Aorta (tissue), 5 donors: ENCODE data around the gene LRP4. TPM values are rescaled to one million over a fixed set of nuclear protein-coding genes. Genes with fewer than 3 reads are reported as not detected.

Source experiments
- ATAC-seq: fragments of 200-7000 bp; cut with Tn5 transposase; one replicate; pipeline ENCODE4 v1.9.1; 2022; ENCODE audit warnings: moderate library complexity; ENCODE audit not compliant: low FRiP score
- DNase-seq, 2 donors: peaks; one replicate each; pipeline ENCODE4 v3.0.0-alpha.2; 2020
- H3K27ac ChIP-seq, 2 donors: one replicate each; pipeline ENCODE4 v1.5.1; 2013; ENCODE audit warnings: low read length in 2 of 2, mild to moderate bottlenecking in 2 of 2, moderate library complexity in 2 of 2, control low read depth in 1 of 2, inconsistent platforms in 1 of 2, low read depth in 1 of 2
- H3K27me3 ChIP-seq, 2 donors: one replicate each; pipeline ENCODE4 v1.6.1; 2013; ENCODE audit warnings: control low read depth in 1 of 2, low read length in 1 of 2, mild to moderate bottlenecking in 1 of 2, moderate library complexity in 1 of 2; ENCODE audit not compliant: insufficient read depth in 2 of 2, control insufficient read depth in 1 of 2
- H3K36me3 ChIP-seq, 2 donors: one replicate each; pipeline ENCODE4 v1.6.1; 2013; ENCODE audit warnings: control low read depth in 1 of 2, low read length in 1 of 2, mild to moderate bottlenecking in 1 of 2; ENCODE audit not compliant: insufficient read depth in 2 of 2, control insufficient read depth in 1 of 2
- H3K4me1 ChIP-seq, 2 donors: one replicate each; pipeline ENCODE4 v1.6.1; 2013; ENCODE audit warnings: low read length in 2 of 2, control low read depth in 1 of 2, mild to moderate bottlenecking in 1 of 2, moderate library complexity in 1 of 2; ENCODE audit not compliant: insufficient read depth in 2 of 2, control insufficient read depth in 1 of 2
- H3K4me3 ChIP-seq, 2 donors: one replicate each; pipeline ENCODE4 v1.5.1; 2013; ENCODE audit warnings: low read length in 2 of 2, control low read depth in 1 of 2, mild to moderate bottlenecking in 1 of 2
- H3K9me3 ChIP-seq: one replicate; pipeline ENCODE4 v1.6.1; 2013; ENCODE audit warnings: mild to moderate bottlenecking, low read length; ENCODE audit not compliant: control insufficient read depth
- WGBS, 2 donors: extraction: QIAGEN DNeasy Blood & Tissue Kit; methylation state at CpG; one replicate each; pipeline ENCODE4 v1.1.7; 2013; 5-methylcytosine and 5-hydroxymethylcytosine counted together
- intact Hi-C, 2 donors: fragments of 100-400 bp; cut with DNase I; formaldehyde crosslinking; loops; one replicate each; pipeline versions ENCODE4 v1.14.2 to v1.15.0; 2022
- polyA plus RNA-seq, 2 donors: library from polyadenylated mRNA; stranded (reverse); fragments of 200-250 nt; gene quantifications; one replicate each; pipeline ENCODE4 v1.2.3, GENCODE V29; 2013
- total RNA-seq, 2 donors: library from RNA; stranded (reverse); fragmentation: NEBNext Ultra II Directional; extraction: Animal tissue kit (Norgen Biotek cat#: 25700); gene quantifications; one replicate each; pipeline ENCODE4 v1.2.1, GENCODE V29; 2021
- donor health status: healthy with polysubstance abuse.
- donor health status: Bipolar disorder and iron deficiency.
- donor health status: DM: no; HTN: no; CAD: no.
- donor health status: DM: no; HTN: no; CAD: no.
- donor health status: DM: yes; HTN: yes; CAD: no.

Gene LRP4
- total and polyA plus RNA-seq, 4 donors, result 0.90 to 8.6 (median 3.1) TPM

- Histone ChIP-seq H3K36me3 (no peaks in the 10 kb centered on the region), H3K4me3 (no peak overlapping the region), H3K27me3 (no peaks in the 10 kb centered on the region), H3K9me3 (no peaks in the 10 kb centered on the region), H3K27ac (no peak overlapping the region), H3K4me1 (no peaks in the 10 kb centered on the region)
- DNase-seq (no peak), ATAC-seq (no peak)
- intact Hi-C loops, result loop anchor here in 1 of 2 donors (5.0 kb wide), 1 partner anchor 465 kb away; no protein-coding TSS in a partner anchor
- 93 to 97% methylated on average over 2 of the region's 2 CpGs for WGBS, 2 donors
These were observed 26.2 kb downstream of the LRP4 start for GRCh38 chr11:46892109-46892508.

DNA sequence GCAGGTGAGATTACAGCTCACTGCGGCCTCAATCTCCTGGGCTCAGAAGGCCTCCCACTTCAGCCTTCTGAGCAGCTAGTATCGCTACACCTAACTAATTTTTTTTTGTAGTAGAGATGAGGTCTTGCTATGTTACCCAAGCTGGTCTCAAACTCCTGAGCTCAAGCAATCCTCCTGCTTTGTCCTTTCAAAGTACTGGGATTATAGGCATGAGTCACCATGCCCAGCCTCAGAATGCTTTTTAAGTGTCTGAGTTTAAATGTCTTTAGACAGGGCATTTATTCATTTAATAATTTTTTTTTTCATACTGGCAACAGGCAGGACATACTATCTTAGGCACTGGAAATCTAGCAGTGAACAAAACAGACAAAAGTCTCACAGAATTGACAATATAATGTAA, 27.7 kb downstream of the LRP4 start:
- no peak overlapping the region for H3K4me3 ChIP-seq
- intact Hi-C loops, result loop anchor here in 1 of 2 donors (5.0 kb wide), 1 partner anchor 467 kb away; no protein-coding TSS in a partner anchor
- H3K9me3 ChIP-seq, result no peaks in the 10 kb centered on the region
- no peaks in the 10 kb centered on the region for H3K4me1 ChIP-seq
- no peak overlapping the region for H3K27ac ChIP-seq
- DNase-seq (no peak), ATAC-seq (no peak)
- 95 to 100% methylated on average over 2 of the region's 2 CpGs for WGBS, 2 donors
- H3K27me3 ChIP-seq, result no peaks in the 10 kb centered on the region
- H3K36me3 ChIP-seq, result no peaks in the 10 kb centered on the region

DNA sequence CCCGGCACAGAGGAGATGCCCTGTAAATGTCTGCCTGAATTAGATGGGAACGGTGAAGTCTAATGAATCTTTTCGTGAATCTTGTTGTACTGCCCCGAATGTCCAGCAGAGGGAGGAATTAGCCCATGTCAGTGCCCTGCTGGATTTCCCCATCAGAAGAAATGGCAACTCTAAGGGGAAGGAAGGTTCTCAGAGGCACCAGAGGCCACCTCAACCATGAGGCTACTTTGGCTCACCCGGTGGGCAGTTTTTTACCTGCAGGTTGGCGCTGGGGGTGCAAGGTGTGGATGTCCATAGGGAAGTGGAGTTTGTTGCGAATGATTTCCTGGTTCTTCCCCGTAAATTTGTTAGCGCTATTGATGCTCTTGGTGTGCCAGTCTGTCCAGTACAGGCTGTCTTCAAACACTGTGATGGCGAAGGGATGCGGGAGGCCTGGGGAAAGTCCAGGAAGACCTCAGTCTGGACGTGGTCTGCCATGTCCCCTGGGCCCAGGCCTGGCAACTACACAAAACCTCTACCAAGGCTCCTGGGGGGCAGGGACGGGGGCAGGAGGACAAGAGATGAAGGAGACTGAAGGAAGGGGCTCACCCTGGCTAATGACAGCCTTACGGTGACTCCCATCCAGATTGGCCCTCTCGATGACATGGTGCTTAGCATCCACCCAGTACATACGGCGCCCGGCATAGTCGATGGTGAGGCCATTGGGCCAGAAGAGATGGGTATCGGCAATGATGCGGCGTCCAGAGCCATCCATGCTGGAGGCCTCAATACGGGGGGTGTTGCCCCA, 28.5 kb downstream of the LRP4 start:
- DNase-seq (peak; percentile 66 to 73), ATAC-seq (peak; percentile 91)
- WGBS, 2 donors, result 62 to 64% methylated on average over 23 of the region's 23 CpGs

GRCh38 chr11:46889251-46889650, 29.1 kb downstream of the LRP4 start:
- DNase-seq (peak in 1 of 2 donors; percentile 65), ATAC-seq (no peak)
- H3K27me3 ChIP-seq, result no peaks in the 10 kb centered on the region
- intact Hi-C loops, result loop anchor here (2.0 to 10.0 kb wide), 3 partner anchors 264 to 466 kb away; partner anchors contain the start of gene MYBPC3 (in 1 of the 2)
- no peaks in the 10 kb centered on the region for H3K9me3 ChIP-seq
- no peak overlapping the region for H3K27ac ChIP-seq
- no peaks in the 10 kb centered on the region for H3K4me1 ChIP-seq
- WGBS, 2 donors, result 80 to 84% methylated on average over 7 of the region's 7 CpGs
- H3K4me3 ChIP-seq, result no peak overlapping the region
- no peaks in the 10 kb centered on the region for H3K36me3 ChIP-seq

More for the DNA sequence above, 28.5 kb downstream of the LRP4 start:
- Histone ChIP-seq H3K36me3 (no peaks in the 10 kb centered on the region), H3K4me3 (no peak overlapping the region), H3K27ac (no peak overlapping the region), H3K9me3 (no peaks in the 10 kb centered on the region), H3K4me1 (no peaks in the 10 kb centered on the region), H3K27me3 (no peaks in the 10 kb centered on the region)
- intact Hi-C loops, result loop anchor here (2.0 to 10.0 kb wide), 4 partner anchors 263 to 467 kb away; partner anchors contain the start of gene MYBPC3 (in 1 of the 2)

GRCh38 chr11:46888636-46889035, 29.7 kb downstream of the LRP4 start:
- no peak for ATAC-seq
- no peak overlapping the region for H3K4me3 ChIP-seq
- WGBS, 2 donors, result 88 to 90% methylated on average over 5 of the region's 5 CpGs
- peak in 1 of 2 donors; percentile 9 for DNase-seq
- intact Hi-C loops, result loop anchor here (2.0 to 10.0 kb wide), 3 partner anchors 264 to 466 kb away; partner anchors contain the start of gene MYBPC3 (in 1 of the 2)
- no peaks in the 10 kb centered on the region for H3K4me1 ChIP-seq
- H3K27ac ChIP-seq, result no peak overlapping the region
- H3K27me3 ChIP-seq, result no peaks in the 10 kb centered on the region
- H3K9me3 ChIP-seq, result no peaks in the 10 kb centered on the region
- no peaks in the 10 kb centered on the region for H3K36me3 ChIP-seq

DNA sequence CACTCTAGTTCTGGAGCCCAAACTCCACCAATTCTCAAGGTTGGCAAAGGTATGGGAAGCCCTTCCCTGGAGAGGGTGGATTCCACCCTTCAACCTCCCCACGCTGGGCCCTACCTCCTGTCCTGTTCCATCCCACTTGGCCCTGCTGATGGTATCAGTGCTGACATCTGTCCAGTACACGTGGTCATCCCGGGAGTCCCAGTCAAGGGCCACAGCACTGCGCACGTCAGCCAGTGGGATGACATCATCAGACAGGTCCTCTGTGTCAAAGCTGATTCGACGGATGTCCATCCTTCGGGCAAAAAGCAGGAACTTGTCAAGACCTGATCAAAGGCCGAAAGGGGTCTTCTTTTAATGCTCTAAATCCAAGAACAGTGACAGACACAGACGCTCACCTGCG, 32.1 kb downstream of the LRP4 start:
- Histone ChIP-seq H3K27ac (no peak overlapping the region), H3K9me3 (no peaks in the 10 kb centered on the region), H3K4me1 (no peaks in the 10 kb centered on the region), H3K27me3 (no peaks in the 10 kb centered on the region), H3K36me3 (no peaks in the 10 kb centered on the region), H3K4me3 (no peak overlapping the region)
- ATAC-seq (no peak), DNase-seq (peak in 1 of 2 donors; percentile 68)
- WGBS, 2 donors, result 92 to 93% methylated on average over 11 of the region's 11 CpGs
- intact Hi-C loops, result loop anchor here in 1 of 2 donors (5.0 to 10.0 kb wide), 2 partner anchors 271 to 469 kb away; partner anchors contain the start of gene MYBPC3

DNA sequence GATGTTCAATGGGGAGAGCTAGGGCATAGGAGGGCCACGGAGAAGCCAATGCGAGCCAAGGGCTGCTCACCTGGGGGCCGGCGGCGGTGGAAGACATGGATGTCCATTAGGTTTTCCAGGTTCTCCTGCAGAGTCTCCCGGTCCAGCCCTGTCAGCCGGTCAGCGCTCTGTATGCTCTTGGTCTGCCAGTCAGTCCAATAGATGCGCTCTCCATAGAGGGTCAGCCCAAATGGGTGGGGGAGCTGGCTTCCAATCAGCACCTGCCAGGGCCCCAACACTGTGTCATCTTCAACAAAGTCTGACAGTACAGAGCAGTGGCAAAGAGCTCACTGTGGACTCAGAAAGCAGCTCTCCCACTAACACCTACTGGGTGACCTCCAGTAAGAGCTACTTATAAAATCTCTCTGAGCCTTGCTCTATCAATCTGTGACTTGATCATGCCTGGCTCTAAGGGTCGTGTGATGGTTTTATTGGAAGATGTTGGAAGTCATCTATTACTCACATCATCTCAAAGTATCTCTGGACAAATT, 39.2 kb downstream of the LRP4 start:
- H3K4me3 ChIP-seq, result no peak overlapping the region
- no peaks in the 10 kb centered on the region for H3K27me3 ChIP-seq
- intact Hi-C loops, result no loop called here
- no peak overlapping the region for H3K27ac ChIP-seq
- no peaks in the 10 kb centered on the region for H3K36me3 ChIP-seq
- H3K9me3 ChIP-seq, result no peaks in the 10 kb centered on the region
- no peak for DNase-seq
- no peaks in the 10 kb centered on the region for H3K4me1 ChIP-seq
- WGBS, 2 donors, result 90 to 94% methylated on average over 10 of the region's 10 CpGs
- ATAC-seq, result no peak

GRCh38 chr11:46877580-46877979, 40.8 kb downstream of the LRP4 start:
- ATAC-seq, result no peak
- H3K27me3 ChIP-seq, result no peaks in the 10 kb centered on the region
- H3K9me3 ChIP-seq, result no peaks in the 10 kb centered on the region
- no peak overlapping the region for H3K4me3 ChIP-seq
- intact Hi-C loops, result no loop called here
- no peak for DNase-seq
- H3K4me1 ChIP-seq, result no peaks in the 10 kb centered on the region
- 100% methylated on average over 1 of the region's 1 CpG for WGBS, 2 donors
- H3K27ac ChIP-seq, result no peak overlapping the region
- H3K36me3 ChIP-seq, result peaks cover 0 to 2% of the 10 kb centered on the region in 2 donors
